ENCODE results near the gene PDE4C. TPM values are rescaled to one million over a fixed set of nuclear protein-coding genes. Genes with fewer than 3 reads are reported as not detected.

Gene PDE4C
- total and polyA plus RNA-seq, 10 of the 15 experiments (the other 5 are each of a cell fraction or from before 2014, with no cell fraction given): 0.08 to 0.73 (median 0.34) TPM

- FAIRE-seq (no peak), DNase-seq (ENCODE audit: low read depth, low spot score) (no peak), ATAC-seq (no peak)
- peaks cover 11% of the 10 kb centered on the region for H3K4me1 ChIP-seq (ENCODE audit: control insufficient read depth, insufficient read depth, low read length)
- H3K4me3 ChIP-seq: no peak overlapping the region
- BruUV-seq (replicated peaks): no TSS peak
- H2AFZ ChIP-seq (ENCODE audit: control insufficient read depth, low read depth, low read length): no peak overlapping the region
- ChIA-PET SMC1A (ENCODE audit: uncharacterized antibody, unreplicated experiment) (interaction anchor here (0.8 to 1.0 kb wide), 2 partner anchors 14 to 49 kb away, joined by 3 read pairs; no protein-coding TSS in a partner anchor), POLR2A (interaction anchor here (2.0 kb wide), 1 partner anchor 38 kb away, joined by 7 read pairs; the partner anchor contains the start of gene MPV17L2), RAD21 (ENCODE audit: unreplicated experiment) (interaction anchor here (1.0 to 1.2 kb wide), 2 partner anchors 26 to 50 kb away, joined by 3 to 5 read pairs; partner anchors contain the start of gene RAB3A), CTCF (interaction anchor here (0.6 to 3.4 kb wide), 7 partner anchors 10 to 178 kb away, joined by 3 to 20 read pairs (median 5); a partner anchor contains a TSS)
- H3K36me3 ChIP-seq (ENCODE audit: control insufficient read depth in 2 of 2, insufficient read depth in 2 of 2, low read length in 1 of 2): no peaks in the 10 kb centered on the region
- intact Hi-C loops (cut with micrococcal nuclease; ENCODE audit: unreplicated experiment): no loop called here
- H3K27ac ChIP-seq (ENCODE audit: control insufficient read depth, insufficient read depth): no peak overlapping the region
- no peaks in the 10 kb centered on the region for H3K79me2 ChIP-seq (ENCODE audit: control insufficient read depth, insufficient read depth, low read length)
- H3K4me2 ChIP-seq (ENCODE audit: control insufficient read depth, insufficient read depth): no peak overlapping the region
- in situ Hi-C loops (cut with MboI): no loop called here
- H3K27me3 ChIP-seq (replicated peaks in 1 of 2; ENCODE audit: control insufficient read depth in 2 of 2, insufficient read depth in 2 of 2, low read length in 1 of 2): peaks cover 0 to 3% of the 10 kb centered on the region in 2 experiments; a peak in 2 of 4 replicates
- no peak overlapping the region for H3K9ac ChIP-seq (ENCODE audit: control insufficient read depth, insufficient read depth, low read length)
- no peaks in the 10 kb centered on the region for H4K20me1 ChIP-seq (ENCODE audit: control insufficient read depth, insufficient read depth)
- H3K9me3 ChIP-seq (replicated peaks; ENCODE audit: control insufficient read depth, insufficient read depth, low read length): no peaks in the 10 kb centered on the region; the same call in 2 of the 3 replicates
- WGBS (ENCODE audit: insufficient coverage, insufficient replicate concordance, low lambda C conversion rate, missing lambda C conversion rate): 58% methylated on average over 4 of the region's 4 CpGs
- no peak for TF ChIP-seq RFX5 (IDR thresholded peaks at IDR 0.05; ENCODE audit: low read depth, low read length)
- no peak for TF ChIP-seq E4F1 (IDR thresholded peaks at IDR 0.05; ENCODE audit: borderline replicate concordance, partially characterized antibody)
- no peak for TF ChIP-seq BCLAF1 (IDR thresholded peaks at IDR 0.05)
- no peak for TF ChIP-seq GABPA (IDR thresholded peaks at IDR 0.05; ENCODE audit: low read depth)
- no peak for TF ChIP-seq LARP7 (IDR thresholded peaks at IDR 0.05)
- TF ChIP-seq CBX3 (IDR thresholded peaks at IDR 0.05; ENCODE audit: borderline replicate concordance, low read depth): no peak
- no peak for TF ChIP-seq ATF7 (IDR thresholded peaks at IDR 0.05; ENCODE audit: low read depth)
- TF ChIP-seq STAT1 (conservative IDR thresholded peaks at IDR 0.05): no peak
- no peak for TF ChIP-seq TCF12 (IDR thresholded peaks at IDR 0.05; ENCODE audit: low read depth, low read length)
- TF ChIP-seq BHLHE40 (IDR thresholded peaks at IDR 0.05; ENCODE audit: borderline replicate concordance in 1 of 2, low read depth in 2 of 2, low read length in 1 of 2): no peak
- TF ChIP-seq IRF4 (IDR thresholded peaks at IDR 0.05; ENCODE audit: low read depth, low read length): no peak
- TF ChIP-seq POLR2A (IDR thresholded peaks at IDR 0.05; ENCODE audit: low read depth, low read length): no peak
- TF ChIP-seq ZBTB33 (IDR thresholded peaks at IDR 0.05): no peak
- TF ChIP-seq STAT3 (IDR thresholded peaks at IDR 0.05; ENCODE audit: low read depth, low read length): no peak
- no peak for TF ChIP-seq RBBP5 (conservative IDR thresholded peaks at IDR 0.05)
Measured at GRCh38 chr19:18229915-18230314, 3.7 kb upstream of the PDE4C start.
